Measurements from ENCODE around the gene APOL4.
A peak's percentile ranks its signal among the peaks of the same experiment; 100 is the strongest.

Gene APOL4

GRCh38 chr22:36244522-36245391 lies 43.1 kb upstream of the APOL4 start:
- H3K4me3 ChIP-seq (ENCODE audit: low read length): no peak overlapping the region
- TF ChIP-seq CTCF (conservative IDR thresholded peaks at IDR 0.05; ENCODE audit: low read depth, low read length): no peak
- no peak for DNase-seq (ENCODE audit: low read depth)

- peak; percentile 38 for DNase-seq (ENCODE audit: low read depth)
- no peak overlapping the region for H3K4me3 ChIP-seq (ENCODE audit: low read length)
- no peak for TF ChIP-seq CTCF (conservative IDR thresholded peaks at IDR 0.05; ENCODE audit: low read depth, low read length)
Observed at GRCh38 chr22:36243986-36244385, 42.4 kb upstream of the APOL4 start.

- peak; percentile 71 for DNase-seq (ENCODE audit: low read depth)
- TF ChIP-seq CTCF (conservative IDR thresholded peaks at IDR 0.05; ENCODE audit: low read depth, low read length): peak; percentile 79
- peak within 1 kb of the TSS; percentile 64 for H3K4me3 ChIP-seq (ENCODE audit: low read length)
Observed at GRCh38 chr22:36239401-36240171, 38.0 kb upstream of the APOL4 start, which contains the start of gene APOL2. APOL2 (minus strand) TSS chr22:36239527; CDS start chr22:36233162, 6,365 bp downstream.

- DNase-seq (ENCODE audit: low read depth): no peak
- H3K4me3 ChIP-seq (ENCODE audit: low read length): peak overlapping the region; percentile 64
- no peak for TF ChIP-seq CTCF (conservative IDR thresholded peaks at IDR 0.05; ENCODE audit: low read depth, low read length)
Observed at GRCh38 chr22:36239150-36239400, 37.5 kb upstream of the APOL4 start.

- peak overlapping the region; percentile 64 for H3K4me3 ChIP-seq (ENCODE audit: low read length)
- TF ChIP-seq CTCF (conservative IDR thresholded peaks at IDR 0.05; ENCODE audit: low read depth, low read length): no peak
- DNase-seq (ENCODE audit: low read depth): no peak
Observed at GRCh38 chr22:36238373-36239149, 37.0 kb upstream of the APOL4 start.

GRCh38 chr22:36237462-36238372 lies 36.1 kb upstream of the APOL4 start:
- no peak for DNase-seq (ENCODE audit: low read depth)
- H3K4me3 ChIP-seq (ENCODE audit: low read length): peak overlapping the region; percentile 64
- TF ChIP-seq CTCF (conservative IDR thresholded peaks at IDR 0.05; ENCODE audit: low read depth, low read length): no peak

Measured in retinal pigment epithelial cell (primary cell).